Fibroblast of skin of right biceps (primary cell): ENCODE measurements around the gene DND1.
"Not testable (repeated sequence)": the region's sequence is repeated elsewhere in the genome, so short reads cannot be mapped to it uniquely, and the experiment has no call there.

Source experiments
- DNase-seq: peaks from one replicate; pipeline ENCODE4 v3.0.0-alpha.2; 2013

DND1 gene

GRCh38 chr5:140673187-140673976 is at the start of gene DND1:
Gene DND1, minus strand, starts transcription at chr5:140673576. Its CDS starts 34 bp downstream, at chr5:140673542.
- DNase-seq: no peak

DNA sequence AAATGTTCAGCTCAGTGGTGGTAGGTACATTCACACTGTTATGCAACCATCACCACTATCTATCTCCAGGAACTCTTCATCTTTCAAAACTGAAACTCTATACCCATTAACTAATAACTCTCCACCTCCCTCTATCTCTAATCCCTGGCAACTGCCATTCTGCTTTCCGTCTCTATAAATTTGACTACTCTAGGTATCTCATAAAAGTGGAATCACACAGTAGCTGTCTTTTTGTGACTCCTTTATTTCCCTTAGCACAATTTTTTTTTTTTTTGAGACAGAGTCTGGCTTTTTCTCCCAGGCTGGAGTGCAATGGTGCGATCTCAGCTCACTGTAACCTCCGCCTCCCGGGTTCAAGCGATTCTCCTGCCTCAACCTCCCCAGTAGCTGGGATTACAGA is 48.0 kb upstream of the DND1 start:
- DNase-seq: not testable (repeated sequence)

DNA sequence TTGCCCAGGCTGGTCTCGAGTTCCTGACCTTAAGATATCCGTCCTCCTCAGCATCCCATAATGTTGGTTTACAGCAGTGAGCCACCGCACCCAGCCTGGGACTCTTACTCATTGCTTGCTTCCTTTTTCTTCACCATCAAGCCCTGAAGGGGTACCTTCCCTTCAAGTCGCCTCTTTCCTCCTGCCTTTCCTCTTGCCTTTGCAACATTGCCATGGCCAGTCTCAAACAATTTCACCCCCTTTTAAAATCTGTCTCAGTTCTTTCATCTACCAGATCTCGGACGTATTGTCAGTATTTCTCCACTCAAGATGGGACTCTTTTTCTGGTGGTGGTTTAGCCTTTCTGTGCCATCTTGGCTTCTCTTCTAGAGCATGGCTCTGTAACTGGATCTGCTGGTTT is 47.4 kb upstream of the DND1 start:
- not testable (repeated sequence) for DNase-seq

GRCh38 chr5:140718266-140718592 is 44.9 kb upstream of the DND1 start:
- no peak for DNase-seq

- DNase-seq: not testable (repeated sequence)
These were observed 42.9 kb upstream of the DND1 start for GRCh38 chr5:140716238-140716637.

GRCh38 chr5:140713562-140714094 is 40.3 kb upstream of the DND1 start:
- no peak for DNase-seq

- DNase-seq: no peak
These were observed 38.4 kb upstream of the DND1 start for GRCh38 chr5:140711794-140712193.

DNA sequence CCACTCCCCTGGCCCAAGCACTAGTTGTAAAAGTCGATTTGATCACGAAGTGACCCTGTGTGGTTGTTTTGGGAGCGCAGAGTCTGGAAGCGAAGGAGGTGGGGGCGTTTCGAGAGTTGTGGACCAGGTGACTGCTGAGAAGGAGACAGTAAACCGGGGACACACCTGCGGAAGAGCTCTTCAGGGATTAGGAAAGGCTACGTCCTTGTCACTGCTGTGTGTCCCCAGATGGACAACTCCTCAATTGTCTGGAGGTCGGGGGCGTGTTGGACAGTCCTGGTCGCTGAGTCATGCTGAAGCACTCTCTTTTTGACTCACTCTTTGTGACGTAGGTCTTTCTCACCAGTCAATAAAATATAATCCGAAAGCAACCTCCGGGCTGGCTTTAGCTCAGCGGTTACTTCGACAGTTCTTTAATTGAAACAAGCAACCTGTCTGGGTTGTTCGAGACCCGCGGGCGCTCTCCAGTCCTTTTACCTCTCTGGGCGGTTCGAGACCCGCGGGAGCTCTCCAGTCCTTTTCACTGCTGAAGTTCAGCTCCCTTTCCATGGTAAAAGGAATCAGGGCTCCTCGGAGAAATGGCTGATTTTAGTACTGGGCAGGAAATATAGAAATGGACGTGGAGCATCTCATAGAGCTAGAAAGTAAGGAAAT is 37.6 kb upstream of the DND1 start:
- DNase-seq: peak; percentile 98

GRCh38 chr5:140708787-140709186 is 35.4 kb upstream of the DND1 start:
- not testable (repeated sequence) for DNase-seq

DNA sequence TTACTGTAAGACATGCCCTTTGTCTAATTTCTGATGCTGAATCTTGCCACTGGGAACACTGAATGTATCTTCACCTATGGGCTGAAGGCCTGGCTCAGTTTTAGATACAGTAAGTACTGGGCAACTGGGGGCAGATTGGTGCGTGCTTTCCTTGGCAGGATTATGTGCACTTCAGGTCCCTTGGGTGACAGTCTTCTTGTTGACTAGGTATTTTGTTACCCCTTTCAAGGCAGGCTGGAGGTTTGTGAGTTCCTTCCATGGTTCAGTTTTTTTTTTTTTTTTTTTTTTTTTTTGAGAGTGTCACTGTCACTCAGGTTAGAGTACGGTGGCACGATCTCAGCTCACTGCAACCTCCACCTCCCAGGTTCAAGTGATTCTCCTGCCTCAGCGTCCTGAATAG is 34.4 kb upstream of the DND1 start:
- DNase-seq: no peak

DNA sequence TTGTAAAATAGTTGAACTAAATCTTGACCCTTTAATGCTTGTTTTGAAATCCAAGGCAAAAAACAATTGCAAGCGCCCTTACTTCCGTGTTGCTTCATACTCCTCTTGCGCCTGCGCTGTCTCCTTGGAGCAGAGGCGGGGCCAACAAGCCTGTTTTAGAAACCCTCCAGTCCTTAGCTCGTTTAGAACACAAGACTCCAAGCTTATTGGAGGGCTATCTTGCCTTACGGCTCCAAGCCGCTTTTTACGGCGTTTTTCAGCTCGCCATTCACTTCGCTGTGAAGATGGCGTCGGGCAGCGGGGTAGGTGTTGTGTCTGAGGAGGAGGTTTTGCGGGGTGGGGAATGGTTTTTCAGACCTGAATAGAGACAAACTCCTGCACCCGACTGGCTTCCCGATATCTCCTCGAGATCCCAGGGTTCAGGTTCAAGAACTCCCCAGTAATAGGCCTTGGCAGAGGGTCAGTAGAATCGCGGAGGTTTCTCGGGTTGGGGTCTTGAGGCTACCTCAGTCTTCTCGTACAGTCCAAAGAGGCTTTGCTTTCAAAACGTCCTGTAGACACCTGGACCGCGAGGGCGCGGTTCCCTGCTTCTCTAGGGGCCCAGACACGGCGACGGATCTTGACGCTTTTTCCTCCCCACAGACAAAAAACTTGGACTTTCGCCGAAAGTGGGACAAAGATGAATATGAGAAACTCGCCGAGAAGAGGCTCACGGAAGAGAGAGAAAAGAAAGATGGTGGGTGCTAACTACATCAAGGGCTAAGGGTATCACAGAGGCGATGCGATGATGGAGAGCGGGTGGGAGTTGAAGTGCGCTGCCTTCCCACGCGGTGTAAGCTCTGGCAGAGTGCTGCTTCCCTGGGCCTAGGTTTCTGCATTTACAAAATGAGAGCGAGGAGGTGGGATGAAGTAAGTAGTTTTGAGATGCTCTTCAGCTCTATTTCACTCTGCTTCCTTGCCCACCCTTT is 27.1 kb upstream of the DND1 start, which contains the start of gene ZMAT2:
ZMAT2 (plus strand) TSS at position 271 of the 968 bp plus-strand sequence; CDS start at position 285, 14 bp downstream.
- DNase-seq: peak; percentile 97

DNA sequence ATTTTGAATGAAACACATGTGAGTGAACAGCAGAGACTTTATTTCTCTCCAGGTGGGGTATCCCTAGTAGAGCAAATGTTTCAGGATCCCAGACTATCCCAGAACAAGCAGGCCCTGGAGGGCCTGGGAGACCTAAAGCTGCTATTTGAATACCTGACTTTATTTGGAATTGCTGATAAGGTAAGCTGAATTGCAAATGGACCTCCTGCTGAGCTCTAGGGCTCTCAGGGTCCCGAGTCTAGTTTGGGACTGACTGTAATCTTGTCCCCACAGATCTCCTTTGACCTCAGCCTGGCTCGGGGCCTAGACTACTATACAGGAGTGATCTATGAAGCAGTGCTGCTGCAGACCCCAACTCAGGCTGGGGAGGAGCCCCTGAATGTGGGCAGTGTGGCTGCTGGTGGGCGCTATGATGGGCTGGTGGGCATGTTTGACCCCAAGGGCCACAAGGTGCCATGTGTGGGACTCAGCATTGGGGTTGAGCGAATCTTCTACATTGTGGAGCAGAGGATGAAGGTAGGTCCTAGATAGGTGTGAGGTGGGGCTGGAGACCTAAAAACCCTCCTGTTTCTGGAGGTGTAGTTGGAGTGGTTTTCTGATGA is 23.6 kb upstream of the DND1 start:
- no peak for DNase-seq

GRCh38 chr5:140694276-140694675 is 20.9 kb upstream of the DND1 start:
- no peak for DNase-seq

GRCh38 chr5:140690941-140691924 is 17.9 kb upstream of the DND1 start, which contains the start of the genes HARS1 and HARS2:
Gene HARS1, minus strand, starts transcription at chr5:140691370. Its CDS starts 66 bp downstream, at chr5:140691304.
Gene HARS2, plus strand, starts transcription at chr5:140691455. Its CDS starts 194 bp downstream, at chr5:140691649.
- peak; percentile 95 for DNase-seq

- no peak for DNase-seq
These were observed 17.1 kb upstream of the DND1 start for GRCh38 chr5:140690376-140690932.

- DNase-seq: no peak
These were observed 5.6 kb upstream of the DND1 start for GRCh38 chr5:140678993-140679392.

DNA sequence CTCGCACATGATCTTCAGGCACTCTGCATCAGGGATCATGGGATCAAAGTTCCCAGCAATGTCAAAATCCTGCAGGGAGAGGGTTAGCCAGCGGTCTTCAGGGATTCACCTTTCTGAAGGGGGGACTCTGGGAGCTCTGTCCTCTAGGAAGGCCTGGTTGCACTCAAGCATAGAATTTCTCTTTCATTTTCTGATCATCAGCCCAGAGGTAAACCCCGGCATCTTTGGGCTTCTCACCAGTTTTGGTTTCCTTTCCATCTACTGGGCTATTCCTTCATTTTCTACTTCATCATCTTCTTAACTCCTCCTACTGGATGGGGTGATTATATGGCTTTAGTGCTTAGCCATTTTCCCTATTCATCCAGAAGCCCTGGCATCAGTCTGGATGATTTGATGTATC is 4.6 kb upstream of the DND1 start:
- no peak for DNase-seq

DNA sequence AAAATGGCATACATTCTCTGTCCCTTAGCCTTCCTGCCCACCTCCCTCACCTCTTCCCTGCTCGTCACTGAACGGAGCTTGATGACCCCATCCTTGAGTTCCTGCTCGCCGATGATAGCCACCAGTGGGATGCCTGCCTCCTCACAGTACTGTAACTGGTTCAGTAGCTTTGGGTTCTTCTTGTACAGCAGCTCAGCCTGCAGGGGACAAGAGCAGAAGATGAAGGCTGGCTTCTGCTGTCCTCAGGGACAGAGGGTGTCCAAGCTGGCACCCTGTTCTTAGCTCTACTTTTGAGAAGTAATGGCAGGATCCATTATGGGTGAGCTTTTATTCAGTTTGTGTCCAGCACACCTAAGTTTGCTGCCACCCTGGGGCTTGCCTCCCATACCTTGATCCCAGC is 1.3 kb upstream of the DND1 start:
- DNase-seq: no peak

- DNase-seq: no peak
These were observed 835 bp upstream of the DND1 start for GRCh38 chr5:140674211-140674610.

GRCh38 chr5:140672455-140673186 is 755 bp downstream of the DND1 start:
- DNase-seq: peak; percentile 38
